ENCODE measurements around the gene KIAA0408.

Gene KIAA0408

DNA sequence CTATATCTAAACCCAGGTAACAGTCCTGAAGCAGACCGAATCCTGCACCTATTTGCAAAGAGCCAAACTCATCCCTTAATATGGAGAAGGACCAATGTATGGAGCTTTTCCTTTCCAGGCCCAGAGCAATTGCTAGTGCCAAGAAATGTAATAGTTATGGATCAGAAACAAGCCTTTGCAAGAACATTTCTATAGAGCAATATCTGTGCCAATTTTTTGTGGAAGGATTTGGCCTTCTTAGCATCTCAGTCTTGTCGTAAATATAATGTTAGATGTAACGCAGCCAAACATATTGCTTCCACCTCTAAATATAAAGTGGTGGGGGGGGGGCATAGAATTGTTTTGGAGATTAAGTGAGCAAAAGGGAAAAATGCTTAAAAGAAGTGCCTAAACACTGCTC is 2.7 kb downstream of the KIAA0408 start:
- TF ChIP-seq, protein P1, sequence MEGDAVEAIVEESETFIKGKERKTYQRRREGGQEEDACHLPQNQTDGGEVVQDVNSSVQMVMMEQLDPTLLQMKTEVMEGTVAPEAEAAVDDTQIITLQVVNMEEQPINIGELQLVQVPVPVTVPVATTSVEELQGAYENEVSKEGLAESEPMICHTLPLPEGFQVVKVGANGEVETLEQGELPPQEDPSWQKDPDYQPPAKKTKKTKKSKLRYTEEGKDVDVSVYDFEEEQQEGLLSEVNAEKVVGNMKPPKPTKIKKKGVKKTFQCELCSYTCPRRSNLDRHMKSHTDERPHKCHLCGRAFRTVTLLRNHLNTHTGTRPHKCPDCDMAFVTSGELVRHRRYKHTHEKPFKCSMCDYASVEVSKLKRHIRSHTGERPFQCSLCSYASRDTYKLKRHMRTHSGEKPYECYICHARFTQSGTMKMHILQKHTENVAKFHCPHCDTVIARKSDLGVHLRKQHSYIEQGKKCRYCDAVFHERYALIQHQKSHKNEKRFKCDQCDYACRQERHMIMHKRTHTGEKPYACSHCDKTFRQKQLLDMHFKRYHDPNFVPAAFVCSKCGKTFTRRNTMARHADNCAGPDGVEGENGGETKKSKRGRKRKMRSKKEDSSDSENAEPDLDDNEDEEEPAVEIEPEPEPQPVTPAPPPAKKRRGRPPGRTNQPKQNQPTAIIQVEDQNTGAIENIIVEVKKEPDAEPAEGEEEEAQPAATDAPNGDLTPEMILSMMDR (IDR thresholded peaks at IDR 0.05; ENCODE audit: low read depth, low read length, missing control alignments), result no peak
- DNase-seq (ENCODE audit: low read depth), result no peak
- no peak overlapping the region for H3K4me3 ChIP-seq (ENCODE audit: low read depth, low read length)

DNA sequence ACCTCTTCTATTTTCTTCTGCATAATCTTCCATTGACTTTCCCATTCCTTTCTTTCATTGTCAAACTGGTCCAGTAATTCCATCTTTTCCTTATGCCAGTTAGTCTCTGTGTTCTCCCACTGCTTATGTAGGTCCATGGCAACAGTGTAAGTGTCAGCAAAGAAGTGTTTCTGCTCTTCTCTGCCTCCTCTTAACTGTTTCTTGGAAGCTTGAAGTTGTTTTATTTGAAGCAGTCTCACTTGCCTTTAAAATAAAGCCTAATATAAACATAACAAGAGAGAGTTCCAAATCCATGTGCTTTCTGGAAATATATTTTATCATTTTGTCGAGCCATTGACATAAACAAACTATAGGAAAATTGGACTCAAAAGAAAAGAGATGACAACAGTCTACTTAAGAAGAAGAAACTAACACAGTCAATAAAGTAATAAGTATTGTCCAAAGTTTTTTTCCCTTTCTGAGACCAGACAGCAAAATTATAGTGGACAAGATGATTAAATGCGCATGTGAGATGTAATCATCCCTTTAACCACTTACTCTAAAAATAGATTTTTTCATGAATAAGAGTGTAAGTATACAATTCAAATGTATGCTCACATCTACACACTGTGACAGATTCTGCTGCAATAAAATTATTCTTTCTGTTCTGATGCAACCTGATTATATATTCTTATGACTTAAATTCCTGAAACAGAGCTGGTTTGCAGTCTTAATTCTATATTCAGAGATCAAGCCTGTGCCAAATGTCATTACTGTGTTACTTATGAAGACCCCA is 5.2 kb downstream of the KIAA0408 start:
- no peak for DNase-seq (ENCODE audit: low read depth)
- TF ChIP-seq, protein P1 (IDR thresholded peaks at IDR 0.05; ENCODE audit: low read depth, low read length, missing control alignments), result no peak

DNA sequence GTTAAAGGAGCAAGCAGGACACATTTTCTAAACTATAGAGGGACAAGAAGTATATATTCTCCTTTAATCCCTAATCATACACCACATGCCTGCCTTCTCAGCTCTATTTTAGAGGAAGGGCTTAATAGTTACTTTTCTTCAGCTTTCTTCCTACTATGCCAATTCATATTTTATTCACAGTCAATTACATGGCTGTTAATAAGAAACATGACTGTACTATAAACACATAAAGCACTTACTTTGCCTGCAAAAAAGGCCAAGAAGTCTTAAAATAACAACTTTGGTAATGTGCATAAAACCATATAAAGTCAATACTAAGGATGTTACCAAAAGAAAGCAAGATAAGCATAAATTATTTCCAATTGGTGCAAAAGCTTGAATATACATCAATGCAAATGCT is 6.4 kb downstream of the KIAA0408 start:
- TF ChIP-seq, protein P1 (IDR thresholded peaks at IDR 0.05; ENCODE audit: low read depth, low read length, missing control alignments), result no peak
- no peak for DNase-seq (ENCODE audit: low read depth)

More for the DNA sequence above, 5.2 kb downstream of the KIAA0408 start:
- H3K4me3 ChIP-seq (ENCODE audit: low read depth, low read length), result no peak overlapping the region

DNA sequence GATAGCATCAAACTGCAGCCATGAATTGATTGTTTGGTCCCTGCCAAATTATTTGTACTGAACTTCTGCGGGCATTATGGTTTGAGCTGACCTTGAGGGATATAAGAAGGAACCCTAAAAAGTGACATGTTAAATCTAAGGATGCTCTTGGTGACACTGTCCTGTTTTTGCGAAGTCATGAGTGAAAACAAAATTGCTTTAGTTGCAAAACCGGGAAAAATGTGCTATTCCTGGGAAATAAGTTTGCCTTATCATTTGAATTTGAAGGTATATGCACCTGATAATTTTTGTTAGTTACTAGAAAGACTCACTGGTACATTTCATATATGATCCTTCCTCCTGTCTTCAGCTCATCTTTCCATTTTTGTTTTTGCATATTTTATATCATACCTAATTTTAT is 7.8 kb downstream of the KIAA0408 start:
- no peak for DNase-seq (ENCODE audit: low read depth)
- TF ChIP-seq, protein P1 (IDR thresholded peaks at IDR 0.05; ENCODE audit: low read depth, low read length, missing control alignments), result no peak
- no peak overlapping the region for H3K4me3 ChIP-seq (ENCODE audit: low read depth, low read length)

More for the DNA sequence above, 6.4 kb downstream of the KIAA0408 start:
- H3K4me3 ChIP-seq (ENCODE audit: low read depth, low read length), result no peak overlapping the region

- H3K4me3 ChIP-seq (ENCODE audit: low read depth, low read length), result no peak overlapping the region
- DNase-seq (ENCODE audit: low read depth), result no peak
- TF ChIP-seq, protein P1 (IDR thresholded peaks at IDR 0.05; ENCODE audit: low read depth, low read length, missing control alignments), result no peak
These were observed 11.4 kb downstream of the KIAA0408 start for GRCh38 chr6:127447780-127448179.

DNA sequence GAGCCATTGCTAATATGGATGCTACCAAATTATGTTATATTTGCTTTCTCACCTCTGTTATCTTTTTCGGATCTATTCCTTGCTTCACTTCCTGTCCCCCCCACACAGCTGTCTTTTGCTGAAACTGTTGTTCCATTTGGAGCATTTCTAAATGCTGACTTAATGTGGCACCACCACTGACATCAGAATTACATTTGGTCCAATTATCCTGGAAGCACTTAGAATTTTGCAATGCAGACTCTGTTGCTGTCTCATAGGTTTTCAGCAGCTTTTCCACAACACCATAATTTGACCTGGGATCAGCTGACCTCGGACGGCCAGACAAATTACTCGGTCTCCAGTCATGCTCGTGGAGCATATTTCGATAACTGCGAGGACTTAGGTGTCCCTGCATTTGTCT is 12.8 kb downstream of the KIAA0408 start:
- TF ChIP-seq, protein P1 (IDR thresholded peaks at IDR 0.05; ENCODE audit: low read depth, low read length, missing control alignments), result no peak
- H3K4me3 ChIP-seq (ENCODE audit: low read depth, low read length), result no peak overlapping the region
- no peak for DNase-seq (ENCODE audit: low read depth)

- TF ChIP-seq, protein P1 (IDR thresholded peaks at IDR 0.05; ENCODE audit: low read depth, low read length, missing control alignments), result no peak
These were observed 17.3 kb downstream of the KIAA0408 start for GRCh38 chr6:127441881-127442280.

More at GRCh38 chr6:127441881-127442280, 17.3 kb downstream of the KIAA0408 start:
- no peak for DNase-seq (ENCODE audit: low read depth)
- no peak overlapping the region for H3K4me3 ChIP-seq (ENCODE audit: low read depth, low read length)

Data from GM12864 (cell line).